ENCODE results near the gene SLC25A48. TPM values are rescaled to one million over a fixed set of nuclear protein-coding genes. Genes with fewer than 3 reads are reported as not detected.

The SLC25A48 gene
- total RNA-seq, 1 experiment from 2014 or later, result not detected

DNA sequence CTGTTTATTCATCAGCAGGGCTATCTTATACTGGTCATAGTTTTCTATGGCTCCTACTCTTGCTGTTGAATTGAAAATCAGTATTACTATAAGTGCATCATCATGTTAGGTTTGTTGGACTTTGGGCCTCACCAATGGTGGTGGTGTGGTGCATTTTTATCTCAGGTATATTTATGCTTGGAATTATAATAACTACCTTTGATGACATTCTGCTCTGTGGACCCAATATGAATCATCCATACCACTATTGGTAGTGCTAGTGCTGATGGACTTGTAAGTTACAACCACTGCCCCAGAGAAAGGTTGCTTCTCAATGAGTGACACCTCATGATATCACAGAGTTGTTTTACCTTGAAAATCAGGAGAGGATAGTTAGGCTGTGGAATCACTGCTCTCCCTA lies 33.1 kb downstream of the SLC25A48 start:
- BruUV-seq (replicated peaks), result no TSS peak
- Histone ChIP-seq H3K27ac (ENCODE audit: low read depth, low read length, poor library complexity, severe bottlenecking) (no peak overlapping the region), H3K27me3 (replicated peaks; ENCODE audit: insufficient read depth, low read depth, low read length, poor library complexity) (peaks cover 28% of the 10 kb centered on the region), H3K4me3 (ENCODE audit: low read depth, low read length, poor library complexity, severe bottlenecking) (no peak overlapping the region), H3K36me3 (ENCODE audit: insufficient read depth, low read length, poor library complexity, severe bottlenecking) (no peaks in the 10 kb centered on the region), H3K9me3 (ENCODE audit: low read depth, low read length, poor library complexity, severe bottlenecking) (no peaks in the 10 kb centered on the region), H3K4me1 (ENCODE audit: insufficient read depth, low read length, poor library complexity, severe bottlenecking) (no peaks in the 10 kb centered on the region)
- ChIA-PET POLR2A (ENCODE audit: low non-redundant PET) (no interaction called here), CTCF (no interaction called here)
- TF ChIP-seq, protein P1, sequence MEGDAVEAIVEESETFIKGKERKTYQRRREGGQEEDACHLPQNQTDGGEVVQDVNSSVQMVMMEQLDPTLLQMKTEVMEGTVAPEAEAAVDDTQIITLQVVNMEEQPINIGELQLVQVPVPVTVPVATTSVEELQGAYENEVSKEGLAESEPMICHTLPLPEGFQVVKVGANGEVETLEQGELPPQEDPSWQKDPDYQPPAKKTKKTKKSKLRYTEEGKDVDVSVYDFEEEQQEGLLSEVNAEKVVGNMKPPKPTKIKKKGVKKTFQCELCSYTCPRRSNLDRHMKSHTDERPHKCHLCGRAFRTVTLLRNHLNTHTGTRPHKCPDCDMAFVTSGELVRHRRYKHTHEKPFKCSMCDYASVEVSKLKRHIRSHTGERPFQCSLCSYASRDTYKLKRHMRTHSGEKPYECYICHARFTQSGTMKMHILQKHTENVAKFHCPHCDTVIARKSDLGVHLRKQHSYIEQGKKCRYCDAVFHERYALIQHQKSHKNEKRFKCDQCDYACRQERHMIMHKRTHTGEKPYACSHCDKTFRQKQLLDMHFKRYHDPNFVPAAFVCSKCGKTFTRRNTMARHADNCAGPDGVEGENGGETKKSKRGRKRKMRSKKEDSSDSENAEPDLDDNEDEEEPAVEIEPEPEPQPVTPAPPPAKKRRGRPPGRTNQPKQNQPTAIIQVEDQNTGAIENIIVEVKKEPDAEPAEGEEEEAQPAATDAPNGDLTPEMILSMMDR (conservative IDR thresholded peaks at IDR 0.05; ENCODE audit: low read depth, low read length), result no peak
- TF ChIP-seq EZH2 (IDR thresholded peaks at IDR 0.05; ENCODE audit: borderline replicate concordance, low read depth, low read length, poor library complexity, severe bottlenecking), result no peak
- intact Hi-C loops (cut with micrococcal nuclease; ENCODE audit: unreplicated experiment), result no loop called here
- DNase-seq (ENCODE audit: low spot score), result no peak

DNA sequence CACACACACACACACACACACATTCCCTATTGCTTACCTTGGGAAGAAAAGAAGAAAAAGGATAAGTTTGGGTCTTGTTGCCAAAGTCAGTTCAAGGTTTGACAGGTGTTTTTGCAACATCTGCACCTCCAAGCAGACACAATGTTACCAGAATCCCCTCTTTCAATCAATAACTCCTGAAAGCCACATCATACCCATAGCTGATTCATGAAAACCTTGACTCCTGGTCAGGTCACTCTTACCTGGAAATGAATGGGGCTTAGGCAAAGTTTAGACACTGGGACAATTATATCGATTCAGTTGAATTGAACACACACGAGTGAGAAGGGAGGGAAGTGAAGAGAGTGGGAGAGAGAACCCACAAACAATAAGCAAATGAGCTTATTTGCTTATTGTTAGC lies 34.2 kb downstream of the SLC25A48 start:
- ChIA-PET POLR2A (ENCODE audit: low non-redundant PET) (no interaction called here), CTCF (interaction anchor here (0.7 kb wide), 1 partner anchor 443 kb away, joined by 3 read pairs; no protein-coding TSS in a partner anchor)
- DNase-seq (ENCODE audit: low spot score), result no peak
- no peaks in the 10 kb centered on the region for H3K4me1 ChIP-seq (ENCODE audit: insufficient read depth, low read length, poor library complexity, severe bottlenecking)
- H3K27ac ChIP-seq (ENCODE audit: low read depth, low read length, poor library complexity, severe bottlenecking), result no peak overlapping the region
- H3K9me3 ChIP-seq (ENCODE audit: low read depth, low read length, poor library complexity, severe bottlenecking), result no peaks in the 10 kb centered on the region
- intact Hi-C loops (cut with micrococcal nuclease; ENCODE audit: unreplicated experiment), result no loop called here
- TF ChIP-seq, protein P1 (conservative IDR thresholded peaks at IDR 0.05; ENCODE audit: low read depth, low read length), result no peak
- no peak for TF ChIP-seq EZH2 (IDR thresholded peaks at IDR 0.05; ENCODE audit: borderline replicate concordance, low read depth, low read length, poor library complexity, severe bottlenecking)
- BruUV-seq (replicated peaks), result no TSS peak
- no peak overlapping the region for H3K4me3 ChIP-seq (ENCODE audit: low read depth, low read length, poor library complexity, severe bottlenecking)
- H3K36me3 ChIP-seq (ENCODE audit: insufficient read depth, low read length, poor library complexity, severe bottlenecking), result no peaks in the 10 kb centered on the region
- H3K27me3 ChIP-seq (replicated peaks; ENCODE audit: insufficient read depth, low read depth, low read length, poor library complexity), result peaks cover 33% of the 10 kb centered on the region

DNA sequence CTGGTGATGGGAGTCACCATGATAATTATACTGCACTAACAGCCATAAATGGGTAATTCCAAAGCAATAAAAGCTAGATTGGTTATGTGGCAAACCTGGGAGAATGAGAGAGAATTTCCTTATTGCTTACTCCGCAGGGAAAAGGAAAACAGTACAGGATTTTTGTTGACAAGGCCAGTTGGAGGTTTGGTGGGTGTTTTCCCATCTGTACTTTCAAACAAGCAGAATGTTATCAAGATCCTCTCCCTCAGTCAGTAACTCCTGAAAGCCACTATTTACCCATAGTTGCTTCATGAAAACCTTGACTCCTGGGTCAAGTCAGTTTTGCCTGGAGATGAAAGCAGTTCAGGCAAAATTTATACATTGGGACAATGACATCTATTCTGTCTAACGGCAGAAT lies 34.8 kb downstream of the SLC25A48 start:
- no peaks in the 10 kb centered on the region for H3K9me3 ChIP-seq (ENCODE audit: low read depth, low read length, poor library complexity, severe bottlenecking)

More for the DNA sequence above, 34.8 kb downstream of the SLC25A48 start:
- intact Hi-C loops (cut with micrococcal nuclease; ENCODE audit: unreplicated experiment), result no loop called here
- ChIA-PET POLR2A (ENCODE audit: low non-redundant PET) (no interaction called here), CTCF (interaction anchor here (0.7 kb wide), 1 partner anchor 443 kb away, joined by 3 read pairs; no protein-coding TSS in a partner anchor)
- BruUV-seq (replicated peaks), result no TSS peak
- TF ChIP-seq, protein P1 (conservative IDR thresholded peaks at IDR 0.05; ENCODE audit: low read depth, low read length), result no peak
- TF ChIP-seq EZH2 (IDR thresholded peaks at IDR 0.05; ENCODE audit: borderline replicate concordance, low read depth, low read length, poor library complexity, severe bottlenecking), result no peak
- Histone ChIP-seq H3K4me3 (ENCODE audit: low read depth, low read length, poor library complexity, severe bottlenecking) (no peak overlapping the region), H3K27me3 (replicated peaks; ENCODE audit: insufficient read depth, low read depth, low read length, poor library complexity) (peaks cover 33% of the 10 kb centered on the region), H3K36me3 (ENCODE audit: insufficient read depth, low read length, poor library complexity, severe bottlenecking) (no peaks in the 10 kb centered on the region), H3K27ac (ENCODE audit: low read depth, low read length, poor library complexity, severe bottlenecking) (no peak overlapping the region), H3K4me1 (ENCODE audit: insufficient read depth, low read length, poor library complexity, severe bottlenecking) (no peaks in the 10 kb centered on the region)
- DNase-seq (ENCODE audit: low spot score), result no peak

All from A673 (cell line).